Astrocyte of the hippocampus (primary cell): Measurements from ENCODE around the gene SELENON.
A peak's percentile ranks its signal among the peaks of the same experiment; 100 is the strongest.
"Not testable (repeated sequence)": the region's sequence is repeated elsewhere in the genome, so short reads cannot be mapped to it uniquely, and the experiment has no call there.

Experiments used
- DNase-seq: peaks from one replicate; pipeline ENCODE4 v3.0.0; 2011; ENCODE audit warnings: low read depth, low spot score

The SELENON gene

DNA sequence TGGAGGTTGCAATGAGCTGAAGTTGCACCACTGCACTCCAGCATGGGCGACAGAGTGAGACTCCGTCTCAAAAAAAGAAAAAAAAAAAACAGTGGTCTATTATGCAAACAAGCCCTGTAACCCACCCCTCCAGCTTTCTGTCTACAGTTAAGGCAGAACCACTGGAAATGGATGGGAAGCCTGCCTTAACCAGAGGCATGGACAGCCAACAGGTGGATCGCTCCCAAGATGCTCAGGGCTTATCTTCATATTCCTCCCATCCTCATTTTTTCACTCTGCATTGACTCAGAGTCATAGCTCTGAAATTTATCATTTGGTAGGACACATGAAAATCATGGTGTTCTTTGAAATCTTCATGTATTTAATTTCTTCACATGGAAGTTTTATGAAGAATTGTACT is 28.5 kb downstream of the SELENON start:
- DNase-seq: no peak

DNA sequence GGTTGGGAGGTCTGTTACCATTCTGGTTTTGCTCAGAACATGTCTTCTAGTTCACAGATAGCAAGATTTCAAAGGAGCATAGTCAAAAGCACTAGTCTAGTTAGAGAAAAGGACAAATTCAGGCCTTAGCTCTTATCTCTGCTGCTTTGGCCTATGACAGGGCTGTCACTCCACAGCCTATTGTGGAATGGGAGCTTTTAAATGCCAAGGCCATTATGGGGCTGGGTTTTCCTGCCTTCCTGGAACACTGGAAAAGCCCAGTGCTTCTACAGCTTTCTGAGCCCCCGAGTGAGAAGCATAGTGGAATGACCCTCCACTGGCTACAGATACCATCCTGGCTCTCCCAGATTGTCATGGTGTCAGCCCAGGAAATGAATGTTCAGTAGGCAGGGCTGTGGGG is 29.1 kb downstream of the SELENON start:
- DNase-seq: no peak

GRCh38 chr1:25831569-25832196 is 31.7 kb downstream of the SELENON start:
- no peak for DNase-seq

DNA sequence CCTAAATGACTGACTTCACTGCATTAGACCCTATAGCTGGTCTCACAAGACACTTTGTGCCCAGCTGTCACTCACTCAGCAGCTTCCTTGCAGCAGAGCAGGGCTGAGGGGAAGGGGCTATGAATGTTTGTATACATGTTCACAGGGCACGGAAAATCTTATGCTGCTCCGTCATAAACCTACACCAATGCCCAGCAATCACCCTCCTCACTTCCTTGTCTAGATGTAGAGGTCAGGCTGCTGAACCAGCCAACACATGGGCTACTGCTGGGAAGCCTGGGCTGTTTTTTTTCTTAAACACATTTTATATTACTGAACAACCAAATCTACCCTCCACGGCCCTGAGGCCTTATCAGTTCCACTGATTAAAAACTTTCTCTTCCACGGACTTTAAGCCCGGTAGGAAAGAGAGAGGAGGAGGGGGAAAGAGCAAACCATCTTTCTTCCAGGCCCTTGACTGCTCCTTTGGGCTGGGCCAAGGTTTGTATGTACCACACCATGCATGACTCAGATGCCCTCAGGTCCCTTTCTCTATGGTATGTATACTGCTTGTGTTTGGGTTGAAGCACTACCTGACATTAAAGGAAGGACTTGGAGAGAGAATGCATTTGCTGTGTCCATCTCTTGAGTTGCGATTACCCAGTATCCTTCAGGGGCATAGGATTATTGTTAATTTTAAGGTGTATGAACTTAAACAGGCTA is 32.5 kb downstream of the SELENON start:
- DNase-seq: no peak

- DNase-seq: no peak
Measured at GRCh38 chr1:25833158-25833557, 33.2 kb downstream of the SELENON start.

DNA sequence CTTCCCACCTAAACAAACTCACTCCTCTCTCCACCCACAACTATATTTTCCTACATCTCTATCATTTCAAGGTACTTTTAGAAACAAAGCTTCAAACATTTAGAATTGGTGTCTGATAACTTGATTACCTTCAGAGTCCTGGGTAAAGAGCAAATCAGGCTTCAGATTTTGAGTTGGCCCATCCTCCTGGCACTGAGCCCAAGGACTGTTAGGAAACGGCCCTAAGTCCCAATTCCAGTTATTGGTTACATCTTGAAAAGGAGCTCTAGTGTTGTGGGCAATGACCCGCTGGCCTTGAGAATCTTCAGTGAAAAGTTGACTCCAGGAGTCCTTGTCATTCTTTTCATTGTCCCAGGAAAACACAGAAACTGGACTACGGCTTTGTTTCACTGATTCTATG is 34.9 kb downstream of the SELENON start:
- no peak for DNase-seq

DNA sequence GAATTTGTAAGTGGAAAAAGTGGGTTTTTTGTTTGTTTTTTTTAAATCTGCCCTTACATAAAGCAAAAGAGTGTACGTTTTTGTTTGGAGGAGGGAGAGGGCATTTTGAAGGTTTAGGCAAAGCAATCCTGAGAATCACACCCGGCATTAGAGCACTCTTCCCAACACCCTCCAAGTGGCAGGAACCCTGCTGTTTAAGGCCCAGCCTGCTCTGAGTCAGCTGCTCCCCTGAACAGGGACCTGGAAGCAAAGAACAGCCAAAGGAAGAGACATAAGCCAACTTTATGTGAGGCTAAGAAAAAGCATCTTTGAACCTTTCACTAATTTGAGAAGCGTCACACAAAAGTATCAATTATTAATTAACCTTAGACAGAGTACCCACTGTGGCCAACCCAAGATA is 36.7 kb downstream of the SELENON start:
- no peak for DNase-seq

DNA sequence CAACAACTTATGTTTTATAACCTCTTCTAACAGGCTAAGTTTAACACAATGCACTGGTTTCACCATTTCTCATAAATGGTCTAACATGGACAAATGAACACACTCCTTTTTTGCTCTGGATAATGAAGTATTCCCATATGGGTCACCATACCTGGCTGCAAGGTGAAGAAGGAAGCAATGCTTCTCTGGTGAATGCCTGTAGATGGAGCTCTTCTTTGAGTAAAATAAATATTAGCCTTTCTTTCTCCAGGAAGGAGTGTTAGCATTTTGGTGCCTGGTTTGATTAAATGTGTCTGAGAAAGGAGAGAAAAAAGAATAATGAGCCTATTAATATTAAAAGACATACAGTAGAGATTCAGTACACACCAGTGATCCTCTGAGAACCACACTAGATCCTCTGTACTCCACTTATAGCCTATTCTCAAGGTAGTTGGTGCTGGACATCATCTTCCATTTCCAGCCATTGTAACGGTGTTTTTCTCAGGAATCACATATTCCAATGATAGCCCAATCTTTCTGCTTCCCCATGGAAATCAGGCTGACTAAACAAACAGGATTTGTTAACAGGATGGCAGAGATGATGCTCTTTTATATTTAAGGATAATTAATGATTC is 37.4 kb downstream of the SELENON start:
- DNase-seq: peak; percentile 23

DNA sequence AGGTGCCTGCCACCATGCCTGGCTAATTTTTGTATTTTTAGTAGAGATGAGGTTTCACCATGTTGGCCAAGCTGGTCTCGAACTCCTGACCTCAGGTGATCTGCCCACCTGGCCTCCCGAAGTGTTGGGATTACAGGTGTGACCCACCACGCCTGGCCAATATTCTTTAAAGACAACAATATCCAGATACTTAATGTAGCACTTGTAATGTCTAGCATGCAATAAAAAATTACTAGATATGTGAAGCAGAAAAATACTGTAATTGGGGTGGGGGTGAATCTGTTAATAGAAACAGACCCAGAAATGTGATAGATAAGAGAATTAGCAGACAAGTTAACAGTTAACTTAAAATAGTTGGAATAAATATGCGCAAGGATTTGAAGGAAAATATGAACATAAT is 39.8 kb downstream of the SELENON start:
- DNase-seq: not testable (repeated sequence)

- no peak for DNase-seq
Measured at GRCh38 chr1:25843483-25843882, 43.5 kb downstream of the SELENON start.

- DNase-seq: no peak
Measured at GRCh38 chr1:25844536-25845337, 44.7 kb downstream of the SELENON start.

- no peak for DNase-seq
Measured at GRCh38 chr1:25845664-25846063, 45.7 kb downstream of the SELENON start.

- no peak for DNase-seq
Measured at GRCh38 chr1:25847929-25848328, 47.9 kb downstream of the SELENON start.

DNA sequence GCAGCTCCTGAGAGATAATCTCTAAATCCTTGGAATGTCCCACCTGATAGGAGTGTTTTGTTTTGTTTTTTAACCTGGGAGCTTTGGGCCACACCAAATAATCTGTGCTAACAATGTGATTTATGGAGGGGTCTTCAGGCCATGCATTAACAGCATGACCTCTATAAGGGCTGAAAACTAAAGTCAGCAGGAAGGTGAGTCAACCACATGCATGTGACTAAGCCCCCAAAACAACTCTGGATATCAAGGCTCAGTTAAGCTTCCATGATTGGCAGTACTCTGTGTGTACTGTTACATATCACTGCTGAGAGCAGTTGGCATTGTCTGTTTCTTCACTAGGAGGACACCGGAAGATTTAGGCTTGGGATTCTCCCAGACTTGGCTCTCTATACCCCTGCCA is 48.5 kb downstream of the SELENON start:
- DNase-seq: no peak

DNA sequence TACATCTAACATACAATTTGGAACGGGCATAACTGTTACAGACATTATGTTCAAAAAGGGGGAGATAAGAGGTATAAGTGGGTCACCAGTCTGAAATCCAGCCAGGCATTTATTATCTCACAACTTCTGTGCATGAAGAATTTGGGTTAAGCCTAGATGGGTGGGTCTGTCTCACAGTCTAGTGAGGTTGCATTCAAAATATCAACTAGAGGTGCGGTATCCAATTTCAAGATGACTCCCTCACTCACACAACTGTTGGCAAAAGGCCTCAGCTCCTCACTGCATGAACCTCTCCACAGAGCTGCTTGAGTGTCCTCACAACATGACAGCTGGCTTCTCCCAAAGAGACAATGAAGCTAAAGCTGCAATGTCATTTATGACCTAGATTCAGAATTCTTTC is 54.6 kb downstream of the SELENON start:
- no peak for DNase-seq

DNA sequence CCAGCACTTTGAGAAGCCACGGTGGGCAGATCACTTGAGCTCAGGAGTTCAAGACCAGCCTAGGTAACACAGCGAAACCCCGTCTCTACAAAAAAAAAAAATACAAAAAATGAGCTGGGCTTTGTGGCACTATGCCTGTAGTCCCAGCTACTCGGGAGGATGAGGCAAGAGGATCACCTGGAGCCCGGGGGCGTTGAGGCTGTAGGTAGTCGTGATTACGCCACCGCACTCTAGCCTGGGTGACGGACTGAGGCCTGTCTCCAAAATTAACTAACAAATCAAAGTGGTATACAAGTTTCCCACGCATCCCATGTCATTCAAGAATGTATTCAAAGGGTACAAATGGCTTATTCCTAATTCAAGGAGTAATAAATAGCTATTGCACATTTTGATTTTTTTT is 56.9 kb downstream of the SELENON start:
- DNase-seq: no peak

DNA sequence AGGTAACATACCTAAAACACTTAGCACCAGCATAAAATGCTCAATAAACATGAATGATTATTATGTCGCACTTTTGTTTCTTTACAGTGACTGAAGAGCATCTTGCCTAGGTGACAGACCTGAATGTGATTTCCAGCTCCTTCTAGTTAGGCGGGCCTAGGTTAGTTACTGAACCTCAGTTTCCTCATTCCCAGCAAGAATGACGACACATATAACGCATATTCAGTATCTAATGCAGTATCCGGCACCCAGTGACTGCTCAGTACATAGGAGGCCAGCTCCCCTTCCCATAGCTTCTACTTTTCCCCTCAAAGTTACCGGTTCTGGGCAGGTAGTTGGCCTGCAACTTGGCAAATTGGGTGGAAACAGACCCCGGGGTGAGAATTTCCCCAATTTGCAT is 58.5 kb downstream of the SELENON start:
- no peak for DNase-seq

DNA sequence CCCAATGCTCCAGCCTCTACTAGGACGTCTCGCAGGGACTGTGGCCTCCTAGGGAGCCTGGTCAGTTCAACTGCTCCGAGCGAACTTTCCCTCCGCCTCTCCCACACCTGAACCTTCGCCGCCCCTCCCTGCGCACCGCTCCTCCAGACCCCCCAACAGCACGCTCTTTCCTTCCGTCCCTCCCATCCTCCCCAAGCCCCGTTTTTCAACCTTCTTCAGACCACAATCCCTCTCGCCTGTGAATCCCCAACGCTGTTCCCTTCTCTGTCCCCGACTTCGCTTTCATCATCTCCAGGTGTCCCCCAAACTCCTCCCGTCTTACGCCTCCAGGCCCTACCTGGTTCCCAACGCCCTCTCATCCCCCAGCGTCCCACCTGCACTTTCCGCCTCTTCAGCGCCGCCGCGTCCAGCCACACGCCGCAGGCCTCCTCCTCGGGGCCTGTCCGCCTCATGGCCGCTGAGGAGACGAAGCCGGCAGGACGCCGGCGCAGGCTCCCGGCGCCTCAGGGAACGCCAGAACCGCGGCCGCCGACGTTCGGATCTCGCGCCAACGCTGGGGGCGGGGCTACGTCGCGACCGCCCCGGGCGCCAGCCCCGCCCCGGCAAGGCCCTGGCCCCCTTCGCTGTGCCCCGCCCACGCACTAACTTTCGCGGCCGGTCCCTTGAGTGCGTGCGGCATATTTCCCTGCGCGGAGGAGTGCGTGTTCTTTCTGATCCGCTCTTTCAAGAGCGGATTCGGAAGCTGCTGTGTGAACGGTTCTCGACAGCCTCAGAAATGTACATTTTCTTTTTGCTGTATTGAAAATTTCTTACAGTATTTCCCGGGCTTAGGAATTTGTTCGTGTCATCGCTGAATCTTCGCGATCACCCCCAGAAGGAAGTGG is 59.2 kb downstream of the SELENON start, which contains the start of gene AUNIP:
Gene AUNIP (minus strand): TSS at position 552 of the 884 bp plus-strand sequence. CDS start 100 bp downstream, at position 452.
- peak; percentile 96 for DNase-seq

- DNase-seq: no peak
Measured at GRCh38 chr1:25861316-25862286, 61.6 kb downstream of the SELENON start.
